Neural progenitor cell (in vitro differentiated cells): ENCODE data around the gene FBRSL1. TPM values are rescaled to one million over a fixed set of nuclear protein-coding genes. Genes with fewer than 3 reads are reported as not detected.

Experiments used
- DNase-seq: peaks from one replicate; pipeline ENCODE4 v3.0.0-alpha.2; 2016; ENCODE audit warnings: low spot score
- H2AFZ ChIP-seq: fragments of 200-600 bp; sonication (generic); replicated peaks from 2 replicates; pipeline ENCODE4 v1.6.1; 2016; ENCODE audit warnings: antibody characterized with exemption
- H3F3A ChIP-seq: fragments of 200-600 bp; sonication (generic); 2 replicates; pipeline ENCODE4 v1.6.1; 2016; ENCODE audit warnings: antibody characterized with exemption, low read depth
- H3K27ac ChIP-seq: fragments of 200-600 bp; sonication (generic); 2 replicates; pipeline ENCODE4 v1.5.1; 2016; ENCODE audit warnings: mild to moderate bottlenecking
- H3K27me3 ChIP-seq: fragments of 200-600 bp; sonication (generic); 2 replicates; pipeline ENCODE4 v1.6.1; 2016; ENCODE audit warnings: mild to moderate bottlenecking, moderate library complexity
- H3K36me3 ChIP-seq: fragments of 200-600 bp; sonication (generic); 2 replicates; pipeline ENCODE4 v1.5.1; 2016
- H3K4me1 ChIP-seq: fragments of 200-600 bp; sonication (generic); 2 replicates; pipeline ENCODE4 v1.6.1; 2016; ENCODE audit warnings: mixed run types
- H3K4me2 ChIP-seq: fragments of 200-600 bp; sonication (generic); 2 replicates; pipeline ENCODE4 v1.6.1; 2016
- H3K4me3 ChIP-seq: fragments of 200-600 bp; sonication (generic); 2 replicates; pipeline ENCODE4 v1.5.1; 2016
- H3K79me2 ChIP-seq: fragments of 200-600 bp; sonication (generic); 2 replicates; pipeline ENCODE4 v1.6.1; 2016; ENCODE audit warnings: low read depth
- H3K9ac ChIP-seq: fragments of 200-600 bp; sonication (generic); 2 replicates; pipeline ENCODE4 v1.6.1; 2016
- H3K9me3 ChIP-seq: fragments of 200-600 bp; sonication (generic); 2 replicates; pipeline ENCODE4 v1.5.1; 2016; ENCODE audit warnings: low read depth
- H4K20me1 ChIP-seq: fragments of 200-600 bp; sonication (generic); 2 replicates; pipeline ENCODE4 v1.6.1; 2016; ENCODE audit warnings: low read depth
- H3K27ac Mint-ChIP-seq: 3 replicates; pipeline ENCODE4 v1.8.0; 2021; ENCODE audit warnings: mixed read lengths
- H3K27me3 Mint-ChIP-seq: 2 replicates; pipeline ENCODE4 v1.8.0; 2022; ENCODE audit warnings: low read depth, mild to moderate bottlenecking, inconsistent platforms, moderate library complexity, mixed read lengths; ENCODE audit not compliant: insufficient read depth
- H3K36me3 Mint-ChIP-seq: 3 replicates; pipeline ENCODE4 v1.8.0; 2021; ENCODE audit warnings: mixed read lengths
- H3K4me1 Mint-ChIP-seq: 3 replicates; pipeline ENCODE4 v1.8.0; 2021; ENCODE audit warnings: mixed read lengths
- H3K4me3 Mint-ChIP-seq: 3 replicates; pipeline ENCODE4 v1.8.0; 2021; ENCODE audit warnings: mild to moderate bottlenecking, moderate library complexity, mixed read lengths
- H3K9me3 Mint-ChIP-seq: 3 replicates; pipeline ENCODE4 v1.8.0; 2020; ENCODE audit warnings: mixed read lengths
- CTCF ChIP-seq: fragments of 200-600 bp; sonication (generic); IDR thresholded peaks from 2 replicates; pipeline ENCODE4 v1.5.1; 2017; ENCODE audit warnings: antibody characterized with exemption, mild to moderate bottlenecking
- EZH2 ChIP-seq: fragments of 200-600 bp; sonication (generic); IDR thresholded peaks from 2 replicates; pipeline ENCODE4 v1.6.1; 2017; ENCODE audit warnings: antibody characterized with exemption, mild to moderate bottlenecking, moderate library complexity
- EZH2phosphoT487 ChIP-seq: fragments of 200-600 bp; sonication (generic); IDR thresholded peaks from 2 replicates; pipeline ENCODE4 v1.6.1; 2017; ENCODE audit warnings: antibody characterized with exemption
- total RNA-seq: library from RNA; depleted of rRNA; stranded (reverse); fragments of >200 nt; gene quantifications from 2 replicates; pipeline ENCODE4 v1.2.3, GENCODE V29; 2015; ENCODE audit warnings: low replicate concordance

Gene FBRSL1
- total RNA-seq, 1 donor from 2014 or later, result 7.4 TPM

- Histone ChIP-seq H3K79me2 (peaks cover 5% of the 10 kb centered on the region), H3K9me3 (no peaks in the 10 kb centered on the region), H3K9ac (no peak overlapping the region), H3K27me3 (no peaks in the 10 kb centered on the region), H3K4me2 (no peak overlapping the region), H3K4me1 (peaks cover 5% of the 10 kb centered on the region), H4K20me1 (peaks cover 49% of the 10 kb centered on the region), H3K27ac (no peak overlapping the region), H2AFZ (no peak overlapping the region), H3K36me3 (no peaks in the 10 kb centered on the region), H3K4me3 (no peak overlapping the region), H3F3A (no peaks in the 10 kb centered on the region)
- Mint-ChIP-seq H3K36me3 (peaks cover 5% of the 10 kb centered on the region), H3K9me3 (peaks cover 2% of the 10 kb centered on the region), H3K27me3 (peaks cover 5% of the 10 kb centered on the region), H3K4me1 (peaks cover 17% of the 10 kb centered on the region), H3K27ac (no peak overlapping the region), H3K4me3 (no peak overlapping the region)
- no peak for TF ChIP-seq EZH2
- TF ChIP-seq CTCF, result no peak
- no peak for TF ChIP-seq EZH2phosphoT487
- DNase-seq, result no peak
These were observed 21.0 kb downstream of the FBRSL1 start for GRCh38 chr12:132510746-132511477.

- Histone ChIP-seq H3K27ac (no peak overlapping the region), H3K9ac (no peak overlapping the region), H3K4me3 (no peak overlapping the region), H2AFZ (no peak overlapping the region), H4K20me1 (peaks cover 42% of the 10 kb centered on the region), H3K79me2 (peaks cover 5% of the 10 kb centered on the region), H3K4me2 (no peak overlapping the region), H3K27me3 (no peaks in the 10 kb centered on the region), H3K36me3 (no peaks in the 10 kb centered on the region), H3K4me1 (no peaks in the 10 kb centered on the region), H3K9me3 (no peaks in the 10 kb centered on the region), H3F3A (no peaks in the 10 kb centered on the region)
- peaks cover 10% of the 10 kb centered on the region for H3K4me1 Mint-ChIP-seq
- peaks cover 5% of the 10 kb centered on the region for H3K27me3 Mint-ChIP-seq
- H3K36me3 Mint-ChIP-seq, result peaks cover 7% of the 10 kb centered on the region
- DNase-seq, result no peak
- peaks cover 5% of the 10 kb centered on the region for H3K9me3 Mint-ChIP-seq
- H3K27ac Mint-ChIP-seq, result no peak overlapping the region
- H3K4me3 Mint-ChIP-seq, result no peak overlapping the region
- TF ChIP-seq EZH2phosphoT487 (no peak), CTCF (no peak), EZH2 (no peak)
These were observed 21.7 kb downstream of the FBRSL1 start for GRCh38 chr12:132511516-132512196.

- peaks cover 5% of the 10 kb centered on the region for H3K9me3 Mint-ChIP-seq
- peaks cover 5% of the 10 kb centered on the region for H3K27me3 Mint-ChIP-seq
- H4K20me1 ChIP-seq, result peaks cover 34% of the 10 kb centered on the region
- no peak overlapping the region for H3K9ac ChIP-seq
- no peak for TF ChIP-seq CTCF
- TF ChIP-seq EZH2phosphoT487, result no peak
- TF ChIP-seq EZH2, result no peak
- no peak overlapping the region for H3K4me2 ChIP-seq
- no peak for DNase-seq
- H3K27ac Mint-ChIP-seq, result no peak overlapping the region
- H3K4me3 Mint-ChIP-seq, result peak overlapping the region; percentile 46
- H3K4me3 ChIP-seq, result no peak overlapping the region
- peaks cover 6% of the 10 kb centered on the region for H3K4me1 Mint-ChIP-seq
- no peaks in the 10 kb centered on the region for H3K9me3 ChIP-seq
- H3F3A ChIP-seq, result no peaks in the 10 kb centered on the region
- H3K79me2 ChIP-seq, result no peaks in the 10 kb centered on the region
- no peak overlapping the region for H3K27ac ChIP-seq
- H3K27me3 ChIP-seq, result no peaks in the 10 kb centered on the region
- no peaks in the 10 kb centered on the region for H3K36me3 ChIP-seq
- peaks cover 9% of the 10 kb centered on the region for H3K36me3 Mint-ChIP-seq
- no peak overlapping the region for H2AFZ ChIP-seq
- no peaks in the 10 kb centered on the region for H3K4me1 ChIP-seq
These were observed 22.5 kb downstream of the FBRSL1 start for GRCh38 chr12:132512197-132513069.
